K562 (cell line): ENCODE results near the gene TMEM107. TPM values are rescaled to one million over a fixed set of nuclear protein-coding genes. Genes with fewer than 3 reads are reported as not detected.

Source experiments
- HCFC1 ChIP-seq: IDR thresholded peaks from 2 replicates; pipeline ENCODE4 v1.6.1; 2012; ENCODE audit warnings: low read depth, low read length, improper control_type of control experiment
- MAZ ChIP-seq, 2 experiments: fragments of 450-650 bp in 1 of 2; sonication (generic) in 1 of 2; formaldehyde crosslinking; IDR thresholded peaks in 1 of 2; conservative IDR thresholded peaks in 1 of 2; 2 replicates each; pipeline versions ENCODE4 v1.4.0 to v1.5.0; 2020; ENCODE audit warnings: mild to moderate bottlenecking in 1 of 2, missing genetic modification reagents in 1 of 2
- MYC ChIP-seq, 2 experiments: fragments of 250-450 bp in 1 of 2; sonication (Bioruptor Pico) in 1 of 2; IDR thresholded peaks; 2 replicates each; pipeline versions ENCODE4 v1.5.1 to v1.6.1; 2012 to 2021; ENCODE audit warnings: low read depth in 2 of 2, borderline replicate concordance in 1 of 2, improper control_type of control experiment in 1 of 2, low read length in 1 of 2, mild to moderate bottlenecking in 1 of 2, moderate library complexity in 1 of 2
- NR2C2 ChIP-seq, 2 experiments: fragments of 200-800 bp in 1 of 2; sonication (Bioruptor generic) in 1 of 2; sonication (generic) in 1 of 2; formaldehyde crosslinking in 1 of 2; IDR thresholded peaks; 2 replicates each; pipeline versions ENCODE4 v1.6.1 to v1.8.0; 2016 to 2022; ENCODE audit warnings: mild to moderate bottlenecking in 1 of 2, missing compliant biosample characterization in 1 of 2, missing genetic modification characterization in 1 of 2, missing genetic modification reagents in 1 of 2
- POLR2A ChIP-seq: fragments of 450-650 bp; conservative IDR thresholded peaks from 2 replicates; pipeline ENCODE4 v1.6.1; 2016
- RB1 ChIP-seq: fragments of 450-650 bp; IDR thresholded peaks from 2 replicates; pipeline ENCODE4 v1.6.1; 2017; ENCODE audit warnings: low read depth, mild to moderate bottlenecking
- SNRNP70 ChIP-seq: fragments of 200-400 bp; formaldehyde crosslinking; optimal IDR thresholded peaks from 2 replicates; pipeline ENCODE3; 2017; ENCODE audit warnings: low read depth, low read length
- polyA plus RNA-seq, 8 experiments: library from polyadenylated mRNA; depleted of rRNA in 4 of 8; stranded (reverse) in 5 of 8; unstranded in 3 of 8; fragments of >200 nt; fragmentation: Nextera tagmentation in 2 of 8; fragmentation: Illumina TruSeq in 1 of 8; extraction: Ambion mirVana in 2 of 8; extraction: Trizol in 1 of 8; gene quantifications; 2 replicates each; pipeline versions ENCODE4 v1.2.1 to v1.2.3, GENCODE V29; 2011 to 2014; ENCODE audit warnings: inconsistent platforms in 1 of 8, missing spikeins in 1 of 8
- total RNA-seq, 7 experiments: library from RNA; depleted of rRNA in 6 of 7; stranded (reverse); fragments of >200 nt in 6 of 7; fragmentation: Illumina TruSeq in 2 of 7; extraction: Trizol in 2 of 7; gene quantifications; 2 replicates each; pipeline versions ENCODE4 v1.2.1 to v1.2.3, GENCODE V29; 2011 to 2021; ENCODE audit warnings: low replicate concordance in 1 of 7
- TF ChIP-seq, protein P1 (sequence below), 2 experiments: fragments of 450-650 bp; formaldehyde crosslinking in 1 of 2; IDR thresholded peaks; 2 replicates each; pipeline versions ENCODE4 v1.4.0 to v1.6.1; 2014 to 2020; ENCODE audit warnings: mild to moderate bottlenecking in 2 of 2, borderline replicate concordance in 1 of 2, low read depth in 1 of 2
- TF ChIP-seq, protein P2 (sequence below): fragments of 450-650 bp; formaldehyde crosslinking; IDR thresholded peaks from 2 replicates; pipeline ENCODE4 v1.4.0; 2020; ENCODE audit warnings: mild to moderate bottlenecking, moderate library complexity
- TF ChIP-seq, protein P3 (sequence below): IDR thresholded peaks from 2 replicates; pipeline ENCODE4 v1.6.1; 2011; ENCODE audit warnings: borderline replicate concordance, low read depth, mild to moderate bottlenecking, moderate library complexity, low read length; ENCODE audit not compliant: insufficient read depth, poor library complexity, severe bottlenecking
- TF ChIP-seq, protein P4 (sequence below): fragments of 450-650 bp; formaldehyde crosslinking; IDR thresholded peaks from 2 replicates; pipeline ENCODE4 v1.4.0; 2022; ENCODE audit warnings: mild to moderate bottlenecking, moderate library complexity

The TMEM107 gene
- total and polyA plus RNA-seq, 9 of the 15 experiments (the other 6 are each of a cell fraction or from before 2014, with no cell fraction given): 7.1 to 26.2 (median 16.9) TPM

DNA sequence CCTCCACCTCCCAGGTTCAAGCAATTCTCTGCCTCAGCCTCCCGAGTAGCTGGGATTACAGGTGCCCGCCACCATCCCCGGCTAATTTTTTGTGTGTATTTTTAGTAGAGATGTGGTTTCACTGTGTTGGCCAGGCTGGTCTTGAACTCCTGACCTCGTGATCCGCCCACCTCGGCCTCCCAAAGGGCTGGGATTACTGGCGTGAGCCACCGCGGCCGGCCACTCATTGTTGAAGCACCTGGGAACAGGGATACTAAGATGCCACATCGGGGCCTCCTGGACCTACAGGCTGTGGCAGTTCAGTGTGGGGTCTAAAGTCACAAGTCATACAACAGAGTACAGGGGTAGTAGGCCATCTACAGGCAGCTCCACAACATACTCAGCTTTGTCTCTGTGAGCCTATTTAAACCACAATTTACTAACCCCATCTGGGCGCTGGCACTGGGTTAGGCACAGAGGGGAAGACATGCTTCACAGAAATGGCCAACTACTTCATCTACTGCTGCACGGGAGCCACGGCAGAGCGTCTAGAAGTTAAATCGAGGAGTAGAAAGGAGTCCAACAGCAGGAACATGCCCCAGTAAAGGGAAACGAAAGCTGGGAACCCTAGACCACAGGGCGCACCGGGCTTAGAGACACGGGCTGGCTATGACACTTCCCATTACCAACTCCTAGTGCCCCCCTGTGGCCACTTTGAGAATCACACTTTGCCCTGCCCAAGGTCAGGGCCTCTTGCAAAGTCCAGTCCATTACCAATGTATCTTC, 17.7 kb downstream of the TMEM107 start (continued):
- TF ChIP-seq, protein P1, sequence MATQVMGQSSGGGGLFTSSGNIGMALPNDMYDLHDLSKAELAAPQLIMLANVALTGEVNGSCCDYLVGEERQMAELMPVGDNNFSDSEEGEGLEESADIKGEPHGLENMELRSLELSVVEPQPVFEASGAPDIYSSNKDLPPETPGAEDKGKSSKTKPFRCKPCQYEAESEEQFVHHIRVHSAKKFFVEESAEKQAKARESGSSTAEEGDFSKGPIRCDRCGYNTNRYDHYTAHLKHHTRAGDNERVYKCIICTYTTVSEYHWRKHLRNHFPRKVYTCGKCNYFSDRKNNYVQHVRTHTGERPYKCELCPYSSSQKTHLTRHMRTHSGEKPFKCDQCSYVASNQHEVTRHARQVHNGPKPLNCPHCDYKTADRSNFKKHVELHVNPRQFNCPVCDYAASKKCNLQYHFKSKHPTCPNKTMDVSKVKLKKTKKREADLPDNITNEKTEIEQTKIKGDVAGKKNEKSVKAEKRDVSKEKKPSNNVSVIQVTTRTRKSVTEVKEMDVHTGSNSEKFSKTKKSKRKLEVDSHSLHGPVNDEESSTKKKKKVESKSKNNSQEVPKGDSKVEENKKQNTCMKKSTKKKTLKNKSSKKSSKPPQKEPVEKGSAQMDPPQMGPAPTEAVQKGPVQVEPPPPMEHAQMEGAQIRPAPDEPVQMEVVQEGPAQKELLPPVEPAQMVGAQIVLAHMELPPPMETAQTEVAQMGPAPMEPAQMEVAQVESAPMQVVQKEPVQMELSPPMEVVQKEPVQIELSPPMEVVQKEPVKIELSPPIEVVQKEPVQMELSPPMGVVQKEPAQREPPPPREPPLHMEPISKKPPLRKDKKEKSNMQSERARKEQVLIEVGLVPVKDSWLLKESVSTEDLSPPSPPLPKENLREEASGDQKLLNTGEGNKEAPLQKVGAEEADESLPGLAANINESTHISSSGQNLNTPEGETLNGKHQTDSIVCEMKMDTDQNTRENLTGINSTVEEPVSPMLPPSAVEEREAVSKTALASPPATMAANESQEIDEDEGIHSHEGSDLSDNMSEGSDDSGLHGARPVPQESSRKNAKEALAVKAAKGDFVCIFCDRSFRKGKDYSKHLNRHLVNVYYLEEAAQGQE (IDR thresholded peaks at IDR 0.05; ENCODE audit: borderline replicate concordance): peak; percentile 60
- TF ChIP-seq, protein P1 (CRISPR knock-in tag; IDR thresholded peaks at IDR 0.05; ENCODE audit: low read depth): no peak
- TF ChIP-seq, protein P2, sequence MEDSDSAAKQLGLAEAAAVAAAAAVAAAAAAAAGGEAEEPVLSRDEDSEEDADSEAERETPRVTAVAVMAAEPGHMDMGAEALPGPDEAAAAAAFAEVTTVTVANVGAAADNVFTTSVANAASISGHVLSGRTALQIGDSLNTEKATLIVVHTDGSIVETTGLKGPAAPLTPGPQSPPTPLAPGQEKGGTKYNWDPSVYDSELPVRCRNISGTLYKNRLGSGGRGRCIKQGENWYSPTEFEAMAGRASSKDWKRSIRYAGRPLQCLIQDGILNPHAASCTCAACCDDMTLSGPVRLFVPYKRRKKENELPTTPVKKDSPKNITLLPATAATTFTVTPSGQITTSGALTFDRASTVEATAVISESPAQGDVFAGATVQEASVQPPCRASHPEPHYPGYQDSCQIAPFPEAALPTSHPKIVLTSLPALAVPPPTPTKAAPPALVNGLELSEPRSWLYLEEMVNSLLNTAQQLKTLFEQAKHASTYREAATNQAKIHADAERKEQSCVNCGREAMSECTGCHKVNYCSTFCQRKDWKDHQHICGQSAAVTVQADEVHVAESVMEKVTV: 0 out of 2 replicates have a peak, but pooled peaks have one; percentile 13
- TF ChIP-seq POLR2A (0 out of 2 replicates have a peak, but pooled peaks have one; percentile 25), MYC (IDR thresholded peaks at IDR 0.05; ENCODE audit: low read depth, low read length) (peak; percentile 26; the same call in 1 of the 2 replicates), MYC (CRISPR knock-in tag; IDR thresholded peaks at IDR 0.05; ENCODE audit: borderline replicate concordance, low read depth) (no peak), MAZ (CRISPR knock-in tag; conservative IDR thresholded peaks at IDR 0.05 in 1 of 2, IDR thresholded peaks at IDR 0.05 in 1 of 2) (no peak), HCFC1 (peak; percentile 16; the same call in 1 of the 2 replicates), NR2C2 (CRISPR knock-in tag; IDR thresholded peaks at IDR 0.05) (no peak), NR2C2 (tag; IDR thresholded peaks at IDR 0.05) (peak; percentile 39; the same call in 1 of the 2 replicates), RB1 (0 out of 2 replicates have a peak, but pooled peaks have one; percentile 13), SNRNP70 (no peak)
- TF ChIP-seq, protein P3, sequence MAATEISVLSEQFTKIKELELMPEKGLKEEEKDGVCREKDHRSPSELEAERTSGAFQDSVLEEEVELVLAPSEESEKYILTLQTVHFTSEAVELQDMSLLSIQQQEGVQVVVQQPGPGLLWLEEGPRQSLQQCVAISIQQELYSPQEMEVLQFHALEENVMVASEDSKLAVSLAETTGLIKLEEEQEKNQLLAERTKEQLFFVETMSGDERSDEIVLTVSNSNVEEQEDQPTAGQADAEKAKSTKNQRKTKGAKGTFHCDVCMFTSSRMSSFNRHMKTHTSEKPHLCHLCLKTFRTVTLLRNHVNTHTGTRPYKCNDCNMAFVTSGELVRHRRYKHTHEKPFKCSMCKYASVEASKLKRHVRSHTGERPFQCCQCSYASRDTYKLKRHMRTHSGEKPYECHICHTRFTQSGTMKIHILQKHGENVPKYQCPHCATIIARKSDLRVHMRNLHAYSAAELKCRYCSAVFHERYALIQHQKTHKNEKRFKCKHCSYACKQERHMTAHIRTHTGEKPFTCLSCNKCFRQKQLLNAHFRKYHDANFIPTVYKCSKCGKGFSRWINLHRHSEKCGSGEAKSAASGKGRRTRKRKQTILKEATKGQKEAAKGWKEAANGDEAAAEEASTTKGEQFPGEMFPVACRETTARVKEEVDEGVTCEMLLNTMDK: peak; percentile 74
- TF ChIP-seq, protein P4, sequence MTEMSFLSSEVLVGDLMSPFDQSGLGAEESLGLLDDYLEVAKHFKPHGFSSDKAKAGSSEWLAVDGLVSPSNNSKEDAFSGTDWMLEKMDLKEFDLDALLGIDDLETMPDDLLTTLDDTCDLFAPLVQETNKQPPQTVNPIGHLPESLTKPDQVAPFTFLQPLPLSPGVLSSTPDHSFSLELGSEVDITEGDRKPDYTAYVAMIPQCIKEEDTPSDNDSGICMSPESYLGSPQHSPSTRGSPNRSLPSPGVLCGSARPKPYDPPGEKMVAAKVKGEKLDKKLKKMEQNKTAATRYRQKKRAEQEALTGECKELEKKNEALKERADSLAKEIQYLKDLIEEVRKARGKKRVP (CRISPR knock-in tag): no peak
